ENCODE measurements around the gene DDX21. TPM values are rescaled to one million over a fixed set of nuclear protein-coding genes. Genes with fewer than 3 reads are reported as not detected.
A peak's percentile ranks its signal among the peaks of the same experiment; 100 is the strongest.
"Not testable (repeated sequence)": the region's sequence is repeated elsewhere in the genome, so short reads cannot be mapped to it uniquely, and the experiment has no call there.

Gene DDX21
- polyA plus RNA-seq, 1 experiment: 21.9 TPM

DNA sequence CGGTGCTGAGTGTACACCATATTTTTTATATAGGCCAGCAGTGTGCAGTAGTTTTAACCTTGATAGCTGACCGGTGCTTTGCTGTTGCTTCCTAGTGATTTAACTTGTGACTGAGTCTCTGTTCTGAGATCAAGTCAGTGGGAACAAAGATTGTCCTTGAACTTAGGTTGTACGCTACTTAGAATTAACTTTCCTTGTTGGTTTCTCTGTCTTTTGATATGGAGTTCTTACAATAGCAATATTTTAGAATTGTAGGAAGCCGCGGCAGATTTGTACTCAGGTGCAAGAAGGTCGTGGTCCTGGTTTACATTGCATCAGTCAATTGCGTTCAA, 1.3 kb downstream of the DDX21 start:
- POLR2A ChIA-PET: interaction anchor here (0.6 kb wide), 1 partner anchor 535 kb away, joined by 6 read pairs; no protein-coding TSS in a partner anchor
- TF ChIP-seq, protein P1, sequence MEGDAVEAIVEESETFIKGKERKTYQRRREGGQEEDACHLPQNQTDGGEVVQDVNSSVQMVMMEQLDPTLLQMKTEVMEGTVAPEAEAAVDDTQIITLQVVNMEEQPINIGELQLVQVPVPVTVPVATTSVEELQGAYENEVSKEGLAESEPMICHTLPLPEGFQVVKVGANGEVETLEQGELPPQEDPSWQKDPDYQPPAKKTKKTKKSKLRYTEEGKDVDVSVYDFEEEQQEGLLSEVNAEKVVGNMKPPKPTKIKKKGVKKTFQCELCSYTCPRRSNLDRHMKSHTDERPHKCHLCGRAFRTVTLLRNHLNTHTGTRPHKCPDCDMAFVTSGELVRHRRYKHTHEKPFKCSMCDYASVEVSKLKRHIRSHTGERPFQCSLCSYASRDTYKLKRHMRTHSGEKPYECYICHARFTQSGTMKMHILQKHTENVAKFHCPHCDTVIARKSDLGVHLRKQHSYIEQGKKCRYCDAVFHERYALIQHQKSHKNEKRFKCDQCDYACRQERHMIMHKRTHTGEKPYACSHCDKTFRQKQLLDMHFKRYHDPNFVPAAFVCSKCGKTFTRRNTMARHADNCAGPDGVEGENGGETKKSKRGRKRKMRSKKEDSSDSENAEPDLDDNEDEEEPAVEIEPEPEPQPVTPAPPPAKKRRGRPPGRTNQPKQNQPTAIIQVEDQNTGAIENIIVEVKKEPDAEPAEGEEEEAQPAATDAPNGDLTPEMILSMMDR (IDR thresholded peaks at IDR 0.05; ENCODE audit: insufficient read depth, low read depth, low read length): no peak
- DNase-seq (ENCODE audit: low read depth): no peak
- CTCF ChIA-PET: interaction anchor here (1.3 kb wide), 2 partner anchors 43 to 136 kb away, joined by 3 to 5 read pairs; no protein-coding TSS in a partner anchor
- H3K36me3 ChIP-seq (ENCODE audit: control insufficient read depth, insufficient read depth, low read length): peaks cover under 1% of the 10 kb centered on the region
- no peaks in the 10 kb centered on the region for H3K27me3 ChIP-seq (ENCODE audit: control insufficient read depth, insufficient read depth, low read length)
- H3K4me3 ChIP-seq (ENCODE audit: low read depth, low read length): peak overlapping the region; percentile 94

DNA sequence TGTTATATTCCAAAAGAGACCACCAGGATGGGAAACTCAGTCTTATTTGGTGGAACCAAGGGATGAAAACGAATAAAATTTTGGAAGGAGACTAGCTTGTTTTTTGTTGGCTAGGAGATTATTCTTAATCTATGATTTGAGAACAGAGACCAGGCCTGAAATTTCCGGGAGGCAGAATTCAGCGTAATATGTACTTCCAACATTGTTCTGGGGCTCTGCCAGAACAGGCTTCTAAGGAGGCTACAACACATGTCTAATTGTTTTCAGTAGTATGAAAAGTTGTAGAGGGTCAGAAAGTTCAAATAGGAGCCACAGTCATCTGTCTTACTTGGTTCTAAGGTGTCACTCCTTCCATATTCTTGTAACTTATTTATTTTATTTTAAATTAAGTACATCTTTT, 1.7 kb downstream of the DDX21 start:
- no peak for DNase-seq (ENCODE audit: low read depth)
- H3K27me3 ChIP-seq (ENCODE audit: control insufficient read depth, insufficient read depth, low read length): no peaks in the 10 kb centered on the region
- TF ChIP-seq, protein P1 (IDR thresholded peaks at IDR 0.05; ENCODE audit: insufficient read depth, low read depth, low read length): no peak
- CTCF ChIA-PET: interaction anchor here (1.3 kb wide), 1 partner anchor 43 kb away, joined by 3 read pairs; no protein-coding TSS in a partner anchor
- H3K36me3 ChIP-seq (ENCODE audit: control insufficient read depth, insufficient read depth, low read length): peaks cover 2% of the 10 kb centered on the region
- POLR2A ChIA-PET: no interaction called here
- H3K4me3 ChIP-seq (ENCODE audit: low read depth, low read length): peak overlapping the region; percentile 94

DNA sequence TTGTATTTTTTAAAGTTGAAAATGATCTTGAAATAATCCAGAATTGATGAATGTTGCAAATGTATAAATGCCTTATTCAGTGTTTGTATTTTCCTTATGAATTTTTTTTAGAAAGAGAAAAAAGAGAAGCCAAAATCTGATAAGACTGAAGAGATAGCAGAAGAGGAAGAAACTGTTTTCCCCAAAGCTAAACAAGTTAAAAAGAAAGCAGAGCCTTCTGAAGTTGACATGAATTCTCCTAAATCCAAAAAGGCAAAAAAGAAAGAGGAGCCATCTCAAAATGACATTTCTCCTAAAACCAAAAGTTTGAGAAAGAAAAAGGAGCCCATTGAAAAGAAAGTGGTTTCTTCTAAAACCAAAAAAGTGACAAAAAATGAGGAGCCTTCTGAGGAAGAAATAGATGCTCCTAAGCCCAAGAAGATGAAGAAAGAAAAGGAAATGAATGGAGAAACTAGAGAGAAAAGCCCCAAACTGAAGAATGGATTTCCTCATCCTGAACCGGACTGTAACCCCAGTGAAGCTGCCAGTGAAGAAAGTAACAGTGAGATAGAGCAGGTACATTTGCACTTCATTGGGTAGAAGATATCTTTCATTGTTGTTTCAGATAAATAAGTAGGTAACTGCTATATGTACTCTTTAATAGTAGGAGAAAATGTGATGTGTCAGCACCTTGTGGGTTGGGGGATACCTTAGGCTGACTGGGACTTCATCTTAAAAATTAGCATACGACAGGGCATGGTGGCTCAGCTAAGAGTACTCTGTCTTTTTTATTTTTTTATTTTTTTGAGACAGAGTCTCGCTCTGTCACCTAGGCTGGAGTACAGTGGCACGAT, 3.9 kb downstream of the DDX21 start:
- CTCF ChIA-PET: interaction anchor here (1.5 kb wide), 1 partner anchor 13 kb away, joined by 3 read pairs; no protein-coding TSS in a partner anchor
- peaks cover 8% of the 10 kb centered on the region for H3K36me3 ChIP-seq (ENCODE audit: control insufficient read depth, insufficient read depth, low read length)

DNA sequence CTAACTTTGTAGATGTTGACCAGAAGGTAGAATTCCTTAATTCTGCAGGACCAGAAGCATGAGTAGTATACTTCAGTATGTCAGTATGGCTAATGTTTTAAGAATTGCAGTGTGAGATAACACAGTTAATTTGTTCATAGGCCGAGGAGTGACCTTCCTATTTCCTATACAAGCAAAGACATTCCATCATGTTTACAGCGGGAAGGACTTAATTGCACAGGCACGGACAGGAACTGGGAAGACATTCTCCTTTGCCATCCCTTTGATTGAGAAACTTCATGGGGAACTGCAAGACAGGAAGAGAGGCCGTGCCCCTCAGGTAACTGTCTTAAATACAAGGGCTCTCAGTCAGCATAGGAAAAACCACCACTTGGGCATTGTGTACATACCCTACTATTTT, 7.2 kb downstream of the DDX21 start:
- POLR2A ChIA-PET: no interaction called here
- DNase-seq (ENCODE audit: low read depth): no peak
- TF ChIP-seq, protein P1 (IDR thresholded peaks at IDR 0.05; ENCODE audit: insufficient read depth, low read depth, low read length): no peak
- Histone ChIP-seq H3K36me3 (ENCODE audit: control insufficient read depth, insufficient read depth, low read length) (peaks cover 20% of the 10 kb centered on the region), H3K4me3 (ENCODE audit: low read depth, low read length) (no peak overlapping the region), H3K27me3 (ENCODE audit: control insufficient read depth, insufficient read depth, low read length) (no peaks in the 10 kb centered on the region)
- CTCF ChIA-PET: no interaction called here

More for the DNA sequence above, 3.9 kb downstream of the DDX21 start:
- Histone ChIP-seq H3K4me3 (ENCODE audit: low read depth, low read length) (no peak overlapping the region), H3K27me3 (ENCODE audit: control insufficient read depth, insufficient read depth, low read length) (no peaks in the 10 kb centered on the region)
- TF ChIP-seq, protein P1 (IDR thresholded peaks at IDR 0.05; ENCODE audit: insufficient read depth, low read depth, low read length): no peak
- no peak for DNase-seq (ENCODE audit: low read depth)
- POLR2A ChIA-PET: interaction anchor here (0.6 kb wide), 1 partner anchor 335 kb away, joined by 8 read pairs; no protein-coding TSS in a partner anchor

DNA sequence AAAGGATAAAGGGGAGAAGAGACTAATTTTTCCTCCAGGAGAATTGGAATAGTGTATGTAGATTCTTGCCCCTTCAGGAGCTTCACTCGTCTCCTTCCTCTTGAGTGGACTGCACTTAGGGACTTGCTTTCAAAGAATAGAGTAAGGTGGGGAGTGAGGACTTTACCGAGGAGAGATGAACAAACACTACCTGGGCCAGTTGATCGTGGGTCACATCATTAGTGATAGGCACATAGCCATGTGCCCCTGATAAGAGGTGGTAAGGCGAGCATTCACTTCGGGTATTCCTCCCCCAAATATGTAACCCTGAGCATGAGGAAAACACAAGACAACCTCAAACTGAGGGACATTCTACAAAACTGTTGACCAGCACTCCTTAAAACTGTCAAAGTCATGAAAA, 18.0 kb downstream of the DDX21 start:
- Histone ChIP-seq H3K4me3 (ENCODE audit: low read depth, low read length) (no peak overlapping the region), H3K36me3 (ENCODE audit: control insufficient read depth, insufficient read depth, low read length) (peaks cover 28% of the 10 kb centered on the region), H3K27me3 (ENCODE audit: control insufficient read depth, insufficient read depth, low read length) (no peaks in the 10 kb centered on the region)
- CTCF ChIA-PET: interaction anchor here (1.0 to 1.7 kb wide), 3 partner anchors 13 to 31 kb away, joined by 3 to 7 read pairs (median 3); partner anchors contain the start of gene DDX21
- DNase-seq (ENCODE audit: low read depth): no peak
- POLR2A ChIA-PET: no interaction called here
- TF ChIP-seq, protein P1 (IDR thresholded peaks at IDR 0.05; ENCODE audit: insufficient read depth, low read depth, low read length): no peak

DNA sequence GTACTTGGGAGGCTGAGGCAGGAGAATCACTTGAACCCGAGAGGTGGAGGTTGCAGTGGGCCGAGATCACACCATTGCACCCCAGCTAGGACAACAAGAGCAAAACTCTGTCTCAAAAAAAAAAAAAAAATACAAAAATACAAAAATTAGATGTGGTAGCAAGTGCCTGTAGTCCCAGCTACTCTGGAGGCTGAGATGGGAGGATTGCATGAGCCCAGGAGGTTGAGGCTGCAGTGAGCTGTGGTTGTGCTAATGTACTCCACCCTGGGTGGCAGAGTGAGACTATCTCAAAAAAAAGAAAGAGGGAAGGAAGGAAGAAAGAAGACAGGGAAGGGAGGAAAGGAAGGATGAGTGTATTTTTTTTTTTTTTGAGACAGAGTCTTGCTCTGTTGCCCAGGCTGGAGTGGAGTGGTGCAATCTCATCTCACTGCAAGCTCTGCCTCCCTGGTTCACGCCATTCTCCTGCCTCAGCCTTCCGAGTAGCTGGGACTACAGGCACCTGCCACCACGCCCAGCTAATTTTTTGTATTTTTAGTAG, 20.0 kb downstream of the DDX21 start:
- H3K36me3 ChIP-seq (ENCODE audit: control insufficient read depth, insufficient read depth, low read length): peaks cover 24% of the 10 kb centered on the region
- POLR2A ChIA-PET; CTCF ChIA-PET; H3K4me3 ChIP-seq (ENCODE audit: low read depth, low read length); DNase-seq (ENCODE audit: low read depth); H3K27me3 ChIP-seq (ENCODE audit: control insufficient read depth, insufficient read depth, low read length): not testable (repeated sequence)

DNA sequence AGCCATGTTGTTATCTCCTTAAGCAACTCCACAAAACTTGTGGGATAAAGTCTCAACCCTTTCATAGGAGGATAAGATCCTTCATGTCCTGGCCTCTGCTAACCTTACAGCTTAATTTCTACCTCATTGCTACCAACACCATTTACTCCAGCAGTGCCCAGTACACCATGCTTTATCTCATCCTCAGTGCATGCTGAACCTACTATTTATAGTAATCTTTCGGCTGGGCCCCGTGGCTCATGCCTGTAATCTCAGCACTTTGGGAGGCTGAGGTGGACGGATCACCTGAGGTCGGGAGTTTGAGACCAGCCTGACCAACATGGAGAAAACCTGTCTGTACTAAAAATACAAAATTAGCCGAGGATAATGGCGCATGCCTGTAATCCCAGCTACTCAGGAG, 23.8 kb downstream of the DDX21 start:
- DNase-seq (ENCODE audit: low read depth); H3K4me3 ChIP-seq (ENCODE audit: low read depth, low read length); POLR2A ChIA-PET; H3K27me3 ChIP-seq (ENCODE audit: control insufficient read depth, insufficient read depth, low read length): not testable (repeated sequence)
- peaks cover 11% of the 10 kb centered on the region for H3K36me3 ChIP-seq (ENCODE audit: control insufficient read depth, insufficient read depth, low read length)
- CTCF ChIA-PET: interaction anchor here (2.0 kb wide), 1 partner anchor 11 kb away, joined by 7 read pairs; no protein-coding TSS in a partner anchor
